Osteoblast (primary cell): ENCODE results near the gene SLC22A2. TPM values are rescaled to one million over a fixed set of nuclear protein-coding genes. Genes with fewer than 3 reads are reported as not detected.

ENCODE experiments used
- DNase-seq: peaks from one replicate; pipeline ENCODE4 v3.0.0; 2011; ENCODE audit warnings: low spot score, mixed read lengths; ENCODE audit not compliant: insufficient read length; ENCODE audit errors: missing footprints
- H2AFZ ChIP-seq: 2 replicates; pipeline ENCODE4 v1.6.0; 2011; ENCODE audit warnings: mild to moderate bottlenecking, low read length
- H3K27ac ChIP-seq: 2 replicates; pipeline ENCODE4 v1.5.1; 2011; ENCODE audit warnings: mild to moderate bottlenecking, low read depth, low read length, moderate library complexity
- H3K27me3 ChIP-seq: 2 replicates; pipeline ENCODE4 v1.6.0; 2012; ENCODE audit warnings: mild to moderate bottlenecking, control low read depth, inconsistent platforms, low read length, moderate library complexity; ENCODE audit not compliant: insufficient read depth
- H3K36me3 ChIP-seq: 2 replicates; pipeline ENCODE4 v1.5.1; 2011; ENCODE audit warnings: mild to moderate bottlenecking, low read length, control low read depth, moderate library complexity; ENCODE audit not compliant: insufficient read depth
- H3K4me1 ChIP-seq: 2 replicates; pipeline ENCODE4 v1.5.1; 2011; ENCODE audit warnings: mild to moderate bottlenecking, low read length, control low read depth, moderate library complexity; ENCODE audit not compliant: insufficient read depth
- H3K4me2 ChIP-seq: 2 replicates; pipeline ENCODE4 v1.6.0; 2011; ENCODE audit warnings: mild to moderate bottlenecking, low read length; ENCODE audit not compliant: insufficient read depth
- H3K4me3 ChIP-seq: fragments of 200-600 bp; sonication (generic); 3 replicates; pipeline ENCODE4 v1.5.1; 2012; ENCODE audit warnings: mild to moderate bottlenecking, low read length, inconsistent platforms; ENCODE audit not compliant: insufficient read depth
- H3K79me2 ChIP-seq: 2 replicates; pipeline ENCODE4 v1.6.0; 2012; ENCODE audit warnings: mild to moderate bottlenecking, low read length, control low read depth, inconsistent platforms; ENCODE audit not compliant: insufficient read depth
- H3K9me3 ChIP-seq: 2 replicates; pipeline ENCODE4 v1.5.1; 2011; ENCODE audit warnings: low read depth, low read length, control low read depth
- H4K20me1 ChIP-seq: 2 replicates; pipeline ENCODE4 v1.6.0; 2012; ENCODE audit warnings: mild to moderate bottlenecking, low read length, control low read depth; ENCODE audit not compliant: insufficient read depth
- CTCF ChIP-seq: IDR thresholded peaks from 2 replicates; pipeline ENCODE4 v1.5.1; 2011; ENCODE audit warnings: mild to moderate bottlenecking, low read depth, low read length, moderate library complexity; ENCODE audit errors: extremely low read depth
- total RNA-seq: library from RNA; depleted of rRNA; stranded (reverse); fragments of >200 nt; gene quantifications from 2 replicates; pipeline ENCODE4 v1.2.3, GENCODE V29; 2012

Gene SLC22A2
- total RNA-seq, 1 donor: under 0.01 TPM

GRCh38 chr6:160259143-160259425 is 463 bp upstream of the SLC22A2 start:
- H3K27me3 ChIP-seq: no peaks in the 10 kb centered on the region
- H3K4me2 ChIP-seq: no peak overlapping the region
- H3K27ac ChIP-seq: no peak overlapping the region
- H3K4me3 ChIP-seq: no peak overlapping the region
- H3K36me3 ChIP-seq: no peaks in the 10 kb centered on the region
- no peaks in the 10 kb centered on the region for H3K79me2 ChIP-seq
- DNase-seq: no peak
- no peak overlapping the region for H2AFZ ChIP-seq
- H3K9me3 ChIP-seq: no peaks in the 10 kb centered on the region
- no peaks in the 10 kb centered on the region for H4K20me1 ChIP-seq
- peaks cover 4% of the 10 kb centered on the region for H3K4me1 ChIP-seq
- TF ChIP-seq CTCF: no peak

- Histone ChIP-seq H3K27me3 (no peaks in the 10 kb centered on the region), H3K4me3 (no peak overlapping the region), H2AFZ (no peak overlapping the region), H4K20me1 (no peaks in the 10 kb centered on the region), H3K9me3 (no peaks in the 10 kb centered on the region), H3K27ac (no peak overlapping the region), H3K4me2 (no peak overlapping the region), H3K36me3 (no peaks in the 10 kb centered on the region), H3K79me2 (no peaks in the 10 kb centered on the region), H3K4me1 (no peaks in the 10 kb centered on the region)
- no peak for DNase-seq
- TF ChIP-seq CTCF: no peak
Measured at GRCh38 chr6:160256445-160256844, 2.2 kb downstream of the SLC22A2 start.

- Histone ChIP-seq H3K4me1 (no peaks in the 10 kb centered on the region), H3K4me3 (no peak overlapping the region), H3K79me2 (no peaks in the 10 kb centered on the region), H2AFZ (no peak overlapping the region), H3K9me3 (no peaks in the 10 kb centered on the region), H3K4me2 (no peak overlapping the region), H3K36me3 (no peaks in the 10 kb centered on the region), H3K27ac (no peak overlapping the region), H4K20me1 (no peaks in the 10 kb centered on the region), H3K27me3 (no peaks in the 10 kb centered on the region)
- DNase-seq: no peak
- no peak for TF ChIP-seq CTCF
Measured at GRCh38 chr6:160254467-160255312, 3.9 kb downstream of the SLC22A2 start.

GRCh38 chr6:160253714-160254113 is 4.9 kb downstream of the SLC22A2 start:
- DNase-seq: no peak
- peaks cover 1% of the 10 kb centered on the region for H3K4me1 ChIP-seq
- no peak overlapping the region for H3K27ac ChIP-seq
- H3K4me2 ChIP-seq: no peak overlapping the region
- H3K79me2 ChIP-seq: no peaks in the 10 kb centered on the region
- no peaks in the 10 kb centered on the region for H4K20me1 ChIP-seq
- TF ChIP-seq CTCF: no peak
- H3K4me3 ChIP-seq: no peak overlapping the region
- H3K9me3 ChIP-seq: no peaks in the 10 kb centered on the region
- H3K36me3 ChIP-seq: no peaks in the 10 kb centered on the region
- no peak overlapping the region for H2AFZ ChIP-seq
- no peaks in the 10 kb centered on the region for H3K27me3 ChIP-seq
